HG02943 (cell line): ENCODE results near the gene UVRAG.

Experiments used
- ATAC-seq: cut with Tn5 transposase; IDR thresholded peaks from one replicate; pipeline ENCODE4 v1.9.1; 2021; ENCODE audit warnings: mild to moderate bottlenecking, low read depth, moderate library complexity; ENCODE audit not compliant: unreplicated experiment

Gene UVRAG

GRCh38 chr11:76131142-76131541 lies 316.1 kb downstream of the UVRAG start:
- ATAC-seq, result no peak

- no peak for ATAC-seq
Observed at GRCh38 chr11:76131671-76132631, 316.9 kb downstream of the UVRAG start.

DNA sequence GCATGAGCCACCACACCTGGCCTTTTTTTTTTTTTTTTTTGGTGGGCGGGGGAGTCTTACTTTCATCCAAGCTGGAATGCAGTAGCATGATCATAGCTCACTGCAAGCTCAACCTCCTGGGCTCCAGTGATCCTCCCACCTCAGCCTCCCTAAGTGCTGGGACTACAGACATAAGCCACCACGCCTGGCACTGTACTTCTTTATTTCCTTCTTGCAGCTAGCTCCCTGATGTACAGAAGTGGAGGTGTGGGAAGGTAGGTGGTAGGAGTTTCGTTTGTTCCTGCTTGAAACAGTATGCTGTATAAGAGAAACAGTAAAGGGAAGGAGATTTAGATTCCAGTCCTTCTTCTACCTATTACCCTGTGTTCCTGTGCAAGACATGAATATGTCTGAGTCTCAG lies 319.2 kb downstream of the UVRAG start:
- no peak for ATAC-seq

- ATAC-seq, result no peak
Observed at GRCh38 chr11:76135491-76135890, 320.5 kb downstream of the UVRAG start.

GRCh38 chr11:76139314-76139713 lies 324.3 kb downstream of the UVRAG start:
- no peak for ATAC-seq

DNA sequence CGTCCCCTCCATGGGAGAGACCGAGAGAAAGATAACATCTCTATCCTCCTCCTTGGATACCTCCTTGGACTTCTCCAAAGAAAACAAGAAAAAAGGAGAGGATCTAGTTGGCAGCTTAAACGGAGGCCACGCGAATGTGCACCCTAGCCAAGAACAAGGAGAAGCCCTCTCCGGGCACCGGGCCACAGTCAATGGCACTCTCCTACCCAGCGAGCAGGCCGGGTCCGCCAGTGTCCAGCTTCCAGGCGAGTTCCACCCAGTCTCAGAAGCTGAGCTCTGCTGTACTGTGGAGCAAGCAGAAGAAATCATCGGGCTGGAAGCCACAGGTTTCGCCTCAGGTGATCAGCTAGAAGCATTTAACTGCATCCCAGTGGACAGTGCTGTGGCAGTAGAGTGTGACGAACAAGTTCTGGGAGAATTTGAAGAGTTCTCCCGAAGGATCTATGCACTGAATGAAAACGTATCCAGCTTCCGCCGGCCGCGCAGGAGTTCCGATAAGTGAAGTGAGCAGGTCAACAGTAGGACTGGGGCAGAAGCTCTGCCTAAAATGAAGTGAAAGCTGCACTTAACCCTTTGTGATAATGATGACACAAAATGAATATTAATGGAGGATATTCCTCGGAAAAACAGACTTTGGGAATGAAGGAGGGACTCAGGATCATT lies 326.0 kb downstream of the UVRAG start:
- ATAC-seq, result no peak

DNA sequence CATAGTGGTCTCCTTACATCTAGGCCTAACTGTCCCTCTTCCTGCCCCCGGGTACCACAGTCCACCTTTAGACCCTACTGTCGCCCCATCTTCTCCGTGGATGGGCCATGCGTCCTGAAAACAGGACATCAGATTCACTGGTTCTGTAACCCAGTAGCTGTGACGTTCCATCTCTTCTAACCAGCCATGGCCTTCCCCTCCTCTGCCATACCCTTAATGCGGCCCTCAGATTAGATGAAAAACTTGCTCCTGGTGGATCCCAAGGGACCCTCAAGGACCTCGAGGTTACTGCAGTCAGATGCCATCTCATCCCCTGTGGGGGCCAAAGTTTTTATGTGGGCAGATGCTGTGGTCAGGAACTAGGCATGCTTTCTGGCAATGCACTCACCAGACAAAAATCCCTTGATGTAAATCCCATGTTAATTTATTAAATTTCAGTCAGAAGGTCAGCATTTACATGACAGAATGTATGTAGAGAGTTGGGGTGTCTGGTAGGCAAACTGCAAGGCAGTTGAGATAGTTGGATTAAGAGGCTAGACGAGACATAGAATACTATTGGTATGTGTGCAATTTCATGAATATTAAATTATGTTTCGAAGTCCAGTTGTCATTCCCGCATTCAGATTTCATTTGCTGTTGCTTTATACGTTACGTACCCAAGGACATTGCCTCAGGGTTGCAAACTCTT lies 327.0 kb downstream of the UVRAG start:
- ATAC-seq, result no peak

DNA sequence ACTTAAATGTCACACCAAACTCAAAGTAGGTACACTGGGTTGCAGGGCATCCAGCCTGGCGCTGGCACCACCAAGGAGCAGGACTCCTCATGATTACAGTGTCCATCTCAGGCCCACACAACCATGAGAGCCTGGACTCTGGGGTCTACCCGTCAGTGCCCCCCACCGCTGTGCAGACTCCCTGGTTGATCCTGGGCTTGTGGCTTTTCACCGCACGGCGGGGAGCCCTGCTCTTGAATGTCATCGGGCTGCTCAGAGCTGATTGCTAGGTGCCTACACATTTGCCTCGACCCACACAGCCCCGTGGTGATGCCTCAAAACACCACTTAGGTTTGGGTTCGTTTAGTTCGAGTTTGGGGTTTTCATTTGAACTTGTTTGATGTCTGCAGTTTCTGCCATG lies 328.3 kb downstream of the UVRAG start:
- ATAC-seq, result no peak

DNA sequence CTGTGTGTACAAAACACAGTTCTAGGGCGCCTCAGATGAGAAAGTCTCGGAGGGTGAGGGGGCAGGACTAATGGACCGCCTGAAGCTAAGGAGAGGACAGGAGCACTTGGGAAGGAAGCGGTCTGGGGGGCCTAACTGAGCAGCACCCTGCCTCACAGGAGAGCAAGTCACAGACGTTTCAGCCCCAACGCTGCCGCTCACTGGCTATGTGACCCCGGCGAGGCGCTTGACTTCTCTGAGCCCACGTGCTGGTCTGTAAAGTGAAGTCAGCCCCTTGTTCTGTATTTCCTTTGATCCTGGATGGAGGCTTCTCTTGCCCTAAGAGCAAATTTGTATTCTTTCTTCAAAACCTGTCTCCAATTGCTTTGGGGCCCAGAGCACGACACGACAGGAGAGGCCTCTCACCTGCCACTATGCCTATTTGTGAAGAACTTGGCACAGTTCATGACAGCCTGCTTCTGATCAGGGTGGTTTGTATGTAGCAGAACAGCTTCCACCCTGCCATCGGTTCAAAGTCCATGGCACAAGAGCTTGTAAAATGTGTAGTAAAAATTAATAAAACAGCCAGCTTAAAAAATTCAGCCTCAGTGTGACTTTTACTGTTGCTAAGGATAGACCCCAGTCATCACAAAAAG lies 332.2 kb downstream of the UVRAG start:
- no peak for ATAC-seq

DNA sequence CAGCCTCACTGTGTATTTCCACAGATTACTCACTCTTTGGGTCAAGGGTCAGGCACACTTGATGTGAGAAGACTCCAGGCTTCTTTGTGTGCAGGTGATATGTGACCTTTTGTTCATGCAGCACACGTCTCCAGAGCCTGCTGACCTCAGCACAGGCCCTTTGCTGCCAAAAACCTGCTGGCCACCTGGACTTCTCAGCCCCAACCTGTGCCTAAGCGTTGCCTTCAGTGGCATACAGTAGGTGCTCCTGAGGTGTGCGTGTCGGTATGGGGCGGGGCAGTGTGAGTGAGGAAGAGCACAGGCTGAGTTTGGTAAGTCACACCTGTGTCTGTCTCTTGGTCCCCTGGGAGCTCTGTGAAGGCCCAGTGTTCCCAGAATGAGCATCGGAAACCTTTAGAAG lies 333.2 kb downstream of the UVRAG start:
- ATAC-seq, result no peak

DNA sequence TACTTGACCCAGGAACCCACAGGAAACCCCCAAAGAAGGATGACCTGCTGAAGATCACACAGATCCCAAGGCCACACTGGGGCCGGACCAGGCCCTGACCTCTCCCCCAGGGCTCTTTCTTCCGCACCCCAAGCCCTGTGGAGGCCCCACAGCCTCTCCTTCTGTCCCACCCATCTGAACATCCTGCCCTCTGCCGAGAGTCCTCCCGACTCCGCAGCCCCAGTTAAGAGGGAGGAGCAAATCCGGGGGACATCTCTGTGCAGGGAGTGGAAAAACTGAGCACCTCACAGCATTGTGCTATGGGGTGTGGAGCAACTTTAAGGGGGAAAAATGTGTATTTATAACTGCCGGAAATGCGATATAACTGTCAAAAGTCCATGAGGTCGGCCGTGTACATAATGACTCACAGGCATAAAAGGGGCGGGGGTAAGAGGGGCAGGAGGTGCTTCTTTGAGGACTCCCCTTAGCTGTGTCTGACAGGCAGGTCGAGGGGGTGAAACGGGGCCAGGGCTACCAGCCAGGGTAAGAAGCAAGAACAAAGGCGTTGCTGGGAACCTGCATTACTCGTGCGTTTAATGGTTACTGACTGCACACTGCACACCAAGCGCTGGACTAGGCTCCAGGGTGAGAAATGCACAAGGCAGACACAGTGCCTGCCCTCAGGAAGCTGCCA lies 334.1 kb downstream of the UVRAG start:
- ATAC-seq, result no peak

DNA sequence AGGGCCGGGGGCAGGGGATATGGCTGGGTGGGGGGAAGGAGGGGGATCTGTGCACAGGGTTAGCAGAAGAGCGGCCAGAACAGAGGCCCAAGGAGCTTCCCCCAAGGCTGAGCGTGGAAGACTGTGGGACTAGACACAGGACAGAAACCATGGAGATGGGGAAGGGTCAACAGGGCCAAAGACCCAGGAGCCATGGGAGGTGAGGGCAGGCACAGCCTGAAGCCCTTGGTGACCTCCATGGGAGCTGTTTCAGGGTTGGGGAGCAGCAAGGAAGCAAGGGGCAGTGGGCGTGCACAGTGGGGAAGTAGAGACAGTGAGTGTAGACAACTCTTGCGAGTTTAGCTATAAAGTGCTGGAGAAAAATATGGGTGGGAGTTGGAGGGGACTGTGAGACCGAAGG lies 334.7 kb downstream of the UVRAG start:
- no peak for ATAC-seq

DNA sequence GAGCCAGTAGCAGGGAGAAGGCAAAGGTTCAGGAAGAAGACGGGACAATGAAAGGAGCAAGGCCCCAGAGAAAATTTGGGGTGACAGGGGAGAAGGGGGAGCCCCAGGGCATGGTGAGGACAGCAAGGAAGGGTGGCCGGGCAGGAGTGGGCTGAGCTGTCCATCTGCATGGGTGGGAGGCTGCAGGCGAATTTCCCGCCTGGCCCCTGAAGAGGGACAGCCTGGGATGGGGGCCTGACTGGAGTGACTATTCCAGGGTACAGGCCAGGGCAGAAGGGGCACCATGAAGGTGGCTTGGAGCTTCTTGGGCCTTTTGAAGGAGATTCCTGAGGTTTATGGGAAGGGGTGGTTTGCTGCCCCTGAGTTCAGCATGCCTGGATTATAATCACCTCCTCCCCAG lies 335.1 kb downstream of the UVRAG start:
- ATAC-seq, result no peak

DNA sequence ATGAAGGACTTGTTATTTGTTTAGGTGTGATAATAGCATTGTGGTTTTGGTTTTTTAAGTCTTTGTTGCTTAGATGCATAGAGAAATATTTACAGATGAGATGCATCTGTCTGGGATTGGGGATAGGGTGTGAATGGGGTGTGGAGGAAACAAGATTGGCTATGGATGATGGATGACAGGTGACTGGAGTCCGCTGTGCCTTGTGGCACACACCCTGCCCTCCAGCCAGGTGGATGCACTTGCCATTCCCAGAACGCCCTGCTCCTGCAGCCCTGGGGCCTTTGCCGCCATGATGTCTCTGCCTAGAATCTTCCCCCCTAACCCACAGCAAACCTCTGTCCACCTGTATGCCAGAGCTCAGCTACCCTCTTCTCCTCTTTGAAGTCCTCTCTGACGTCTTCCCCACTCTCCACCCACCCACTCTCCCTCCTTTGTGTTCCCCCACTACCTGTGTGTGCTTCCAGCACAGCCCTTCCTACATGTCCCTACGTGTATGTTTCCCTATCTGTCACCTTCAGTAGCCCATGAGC lies 336.6 kb downstream of the UVRAG start:
- ATAC-seq, result no peak

- peak; percentile 52 for ATAC-seq
Observed at GRCh38 chr11:76152086-76152681, 337.2 kb downstream of the UVRAG start.

DNA sequence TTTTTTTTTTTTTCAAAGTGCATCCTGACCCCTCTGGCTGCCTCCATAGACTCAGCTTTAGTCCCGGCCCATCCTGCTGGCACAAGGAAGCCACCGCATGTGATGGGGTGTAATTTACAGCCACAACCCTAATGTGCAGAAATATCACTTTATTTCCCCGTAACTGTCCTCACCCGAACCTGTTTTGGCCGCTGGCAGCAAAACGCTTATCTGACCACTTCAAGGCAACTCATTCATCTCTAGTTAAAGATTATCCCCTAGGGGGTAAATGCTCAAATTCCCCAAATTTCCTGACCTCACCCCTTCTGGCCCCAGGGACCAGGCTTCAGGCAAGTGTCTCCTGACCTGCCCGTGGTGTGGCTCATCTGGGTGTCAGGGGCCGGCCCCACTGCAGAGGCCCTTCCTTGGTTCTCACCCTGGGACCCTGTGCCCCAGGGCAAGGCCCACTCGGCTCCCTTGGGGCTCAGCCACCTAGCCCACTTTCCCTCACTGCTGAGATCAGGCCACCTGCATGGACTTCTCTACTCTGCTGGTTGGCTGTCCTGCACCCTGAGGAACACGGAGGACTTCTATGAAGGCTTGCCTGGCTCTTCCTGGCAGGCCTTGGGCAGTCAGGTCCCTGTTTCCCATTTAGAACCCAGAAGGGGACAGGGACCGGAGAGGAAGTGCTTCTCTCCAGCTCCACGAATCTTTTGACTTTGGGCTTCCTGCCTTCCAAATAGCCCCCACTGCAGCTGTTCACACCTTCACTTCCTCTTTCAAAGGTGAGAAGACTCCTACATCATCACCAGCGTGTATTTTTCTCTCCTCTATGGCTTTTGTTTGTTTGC lies 337.9 kb downstream of the UVRAG start:
- ATAC-seq, result no peak

DNA sequence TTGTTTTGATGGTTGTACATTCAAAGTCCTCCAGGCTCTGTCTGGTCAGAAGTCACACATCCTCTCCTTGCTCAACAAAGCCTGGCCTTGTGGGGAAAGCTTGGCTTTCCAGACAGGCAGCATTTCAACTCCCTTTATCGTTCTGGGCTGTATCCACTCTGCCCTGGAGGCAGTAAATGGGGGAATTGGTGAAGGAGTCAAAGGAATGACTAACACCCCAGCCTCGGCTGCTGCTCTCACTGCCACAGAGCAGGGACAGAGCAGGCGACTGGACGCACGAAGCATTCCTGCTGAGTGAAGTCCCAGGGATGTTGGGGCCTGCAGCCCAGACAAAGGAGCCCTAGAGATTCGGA lies 338.5 kb downstream of the UVRAG start:
- no peak for ATAC-seq

- no peak for ATAC-seq
Observed at GRCh38 chr11:76155500-76156227, 340.7 kb downstream of the UVRAG start.
